Umbilical cord (tissue), 2 donors: ENCODE data around the gene PFKFB3. TPM values are rescaled to one million over a fixed set of nuclear protein-coding genes. Genes with fewer than 3 reads are reported as not detected.
"Not testable (repeated sequence)": the region's sequence is repeated elsewhere in the genome, so short reads cannot be mapped to it uniquely, and the experiment has no call there.

ENCODE experiments used
- DNase-seq: peaks from one replicate; pipeline ENCODE4 v3.0.0-alpha.2; 2015; ENCODE audit warnings: low spot score
- total RNA-seq: library from RNA; depleted of rRNA; stranded (reverse); fragments of >200 nt; gene quantifications from one replicate; pipeline ENCODE4 v1.2.3, GENCODE V29; 2014; ENCODE audit warnings: low replicate concordance; ENCODE audit not compliant: insufficient read depth

The PFKFB3 gene
- total RNA-seq: 21.4 TPM

- DNase-seq: peak; percentile 95
Observed at GRCh38 chr10:6202684-6203330, at the start of gene PFKFB3. Gene PFKFB3, plus strand, starts transcription at chr10:6202932. Its CDS starts 329 bp downstream, at chr10:6203261.

- no peak for DNase-seq
Observed at GRCh38 chr10:6153845-6154244, 48.9 kb upstream of the PFKFB3 start.

DNA sequence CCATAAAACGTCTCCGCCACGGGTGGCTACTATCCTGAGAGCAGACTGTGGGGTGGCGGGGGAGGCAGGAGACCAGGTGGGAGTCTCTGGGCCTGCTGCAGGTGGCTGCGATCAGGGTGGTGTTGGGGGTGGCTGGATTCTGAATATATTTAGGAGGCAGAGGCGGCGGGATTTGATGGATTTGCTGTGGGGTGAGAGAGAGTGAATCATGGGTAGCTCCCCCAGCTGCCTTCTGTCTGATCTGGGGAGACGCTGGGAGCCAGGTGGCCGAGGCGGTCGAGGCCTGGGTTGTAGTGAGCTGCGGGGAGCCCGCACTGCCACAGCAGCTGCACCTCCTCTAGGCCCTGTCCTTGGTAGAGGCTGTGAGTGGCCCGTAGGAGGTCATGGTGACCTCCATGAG lies 48.2 kb upstream of the PFKFB3 start:
- DNase-seq: no peak

- DNase-seq: no peak
Observed at GRCh38 chr10:6158276-6158675, 44.5 kb upstream of the PFKFB3 start.

DNA sequence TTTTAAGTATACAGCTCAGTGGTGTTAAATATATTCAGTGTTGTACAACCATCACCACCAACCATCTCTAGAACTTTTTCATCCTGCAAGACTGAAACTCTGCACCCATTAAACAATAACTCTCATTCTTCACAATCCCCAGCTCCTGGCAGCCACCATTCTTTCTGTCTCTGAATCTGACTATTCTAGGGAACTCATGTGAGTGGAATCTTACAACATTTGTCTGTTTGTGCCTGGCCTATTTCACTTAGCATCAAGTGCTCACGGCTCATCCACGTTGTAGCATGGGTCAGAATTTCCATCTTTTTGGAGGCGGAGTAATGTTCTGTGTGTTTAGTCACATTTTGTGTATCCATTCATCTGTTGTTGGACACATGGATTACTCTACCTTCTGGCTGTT lies 40.8 kb upstream of the PFKFB3 start:
- peak; percentile 25 for DNase-seq

DNA sequence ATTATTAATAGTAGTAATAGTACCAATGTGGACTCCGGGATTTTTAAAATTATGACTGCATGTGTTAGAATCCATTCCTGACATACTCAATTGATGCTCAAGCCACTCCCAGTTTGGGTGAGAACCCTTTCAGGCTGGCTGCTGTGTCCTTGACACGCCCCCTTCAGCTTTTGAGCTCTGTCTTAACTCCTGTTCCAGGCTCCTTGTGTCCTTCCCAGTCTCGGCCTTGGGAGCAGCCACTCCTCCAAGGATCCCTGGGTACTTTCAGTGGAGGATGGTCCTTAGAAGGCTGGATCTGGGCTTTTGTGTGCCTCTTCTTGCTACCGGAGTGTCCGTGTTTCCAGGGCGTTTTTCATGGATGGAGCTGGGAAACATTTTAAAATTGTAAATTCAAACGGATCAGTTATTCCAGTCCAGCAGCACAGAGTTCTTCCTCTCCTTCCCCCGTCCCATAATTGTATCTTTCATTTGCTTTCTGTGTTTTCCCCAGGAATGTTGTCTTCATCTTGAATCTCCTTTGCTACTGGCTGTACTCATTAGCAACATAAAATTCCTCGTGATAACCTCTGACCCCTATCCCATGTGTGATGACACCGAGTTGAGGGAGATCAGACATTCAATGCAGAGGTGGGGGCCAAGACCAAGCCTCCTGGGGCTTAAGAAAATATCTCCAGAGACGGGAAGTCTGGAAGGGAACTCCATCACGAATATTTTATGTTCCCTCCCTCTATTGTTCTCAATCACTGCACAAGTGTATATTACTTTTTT lies 40.0 kb upstream of the PFKFB3 start:
- peak; percentile 70 for DNase-seq

GRCh38 chr10:6163364-6164270 lies 39.1 kb upstream of the PFKFB3 start:
- peak; percentile 91 for DNase-seq

DNA sequence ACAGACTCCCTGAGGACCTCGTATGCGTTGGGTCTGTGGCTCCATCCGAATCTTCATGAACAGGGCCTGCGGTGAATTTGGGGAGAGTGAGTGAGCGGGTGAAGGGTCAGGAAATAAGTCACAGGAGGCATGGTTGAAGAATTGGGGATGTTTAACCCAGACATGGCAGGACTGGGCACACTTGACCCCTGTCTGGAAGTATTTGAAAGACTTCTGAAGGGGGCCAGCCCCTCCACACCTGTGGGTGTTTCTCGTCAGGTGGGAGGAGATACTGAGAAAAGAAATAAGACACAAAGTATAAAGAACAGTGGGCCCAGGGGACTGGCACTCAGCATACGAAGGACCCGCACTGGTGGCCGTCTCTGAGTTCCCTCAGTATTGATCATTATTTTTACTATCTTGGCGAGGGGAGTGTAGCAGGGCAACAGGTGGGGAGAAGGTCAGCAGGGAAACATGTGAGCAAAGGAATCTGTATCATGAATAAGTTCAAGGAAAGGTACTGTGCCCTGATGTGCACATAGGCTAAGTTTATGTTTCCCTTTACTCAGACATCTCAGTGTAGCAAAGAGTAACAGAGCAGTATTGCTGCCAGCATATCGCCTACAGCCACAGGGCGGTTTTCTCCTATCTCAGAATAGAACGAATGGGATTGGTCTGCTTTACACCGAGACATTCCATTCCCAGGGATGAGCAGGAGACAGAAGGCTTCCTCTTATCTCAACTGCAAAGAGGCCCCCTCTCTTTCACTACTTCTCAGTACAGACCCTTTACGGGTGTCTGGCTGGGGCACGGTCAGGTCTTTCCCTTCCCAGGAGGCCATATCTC lies 38.2 kb upstream of the PFKFB3 start:
- DNase-seq: peak; percentile 82

- DNase-seq: no peak
Observed at GRCh38 chr10:6165221-6165725, 37.5 kb upstream of the PFKFB3 start.

DNA sequence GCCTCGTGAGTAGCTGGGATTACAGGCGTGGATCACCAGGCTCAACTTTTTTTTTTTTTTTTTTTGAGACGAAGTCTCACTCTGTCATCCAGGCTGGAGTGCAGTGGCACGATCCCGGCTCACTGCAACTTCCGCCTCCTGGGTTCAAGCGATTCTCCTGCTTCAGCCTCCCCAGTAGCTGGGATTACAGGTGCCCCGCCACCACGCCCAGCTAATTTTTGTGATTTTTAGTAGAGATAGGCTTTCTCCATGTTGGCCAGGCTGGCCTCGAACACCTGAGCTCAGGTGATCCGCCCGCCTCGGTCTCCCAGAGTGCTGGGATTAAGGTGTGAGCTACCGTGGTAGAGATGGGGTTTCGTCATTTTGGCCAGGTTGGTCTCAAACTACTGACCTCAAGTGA lies 36.8 kb upstream of the PFKFB3 start:
- not testable (repeated sequence) for DNase-seq

- peak; percentile 37 for DNase-seq
Observed at GRCh38 chr10:6167456-6167855, 35.3 kb upstream of the PFKFB3 start.

GRCh38 chr10:6168084-6168483 lies 34.6 kb upstream of the PFKFB3 start:
- DNase-seq: no peak

- peak; percentile 36 for DNase-seq
Observed at GRCh38 chr10:6170638-6171037, 32.1 kb upstream of the PFKFB3 start.

GRCh38 chr10:6171881-6172695 lies 30.6 kb upstream of the PFKFB3 start:
- DNase-seq: peak; percentile 35

GRCh38 chr10:6173203-6173602 lies 29.5 kb upstream of the PFKFB3 start:
- DNase-seq: no peak

- DNase-seq: no peak
Observed at GRCh38 chr10:6174201-6174874, 28.4 kb upstream of the PFKFB3 start.

DNA sequence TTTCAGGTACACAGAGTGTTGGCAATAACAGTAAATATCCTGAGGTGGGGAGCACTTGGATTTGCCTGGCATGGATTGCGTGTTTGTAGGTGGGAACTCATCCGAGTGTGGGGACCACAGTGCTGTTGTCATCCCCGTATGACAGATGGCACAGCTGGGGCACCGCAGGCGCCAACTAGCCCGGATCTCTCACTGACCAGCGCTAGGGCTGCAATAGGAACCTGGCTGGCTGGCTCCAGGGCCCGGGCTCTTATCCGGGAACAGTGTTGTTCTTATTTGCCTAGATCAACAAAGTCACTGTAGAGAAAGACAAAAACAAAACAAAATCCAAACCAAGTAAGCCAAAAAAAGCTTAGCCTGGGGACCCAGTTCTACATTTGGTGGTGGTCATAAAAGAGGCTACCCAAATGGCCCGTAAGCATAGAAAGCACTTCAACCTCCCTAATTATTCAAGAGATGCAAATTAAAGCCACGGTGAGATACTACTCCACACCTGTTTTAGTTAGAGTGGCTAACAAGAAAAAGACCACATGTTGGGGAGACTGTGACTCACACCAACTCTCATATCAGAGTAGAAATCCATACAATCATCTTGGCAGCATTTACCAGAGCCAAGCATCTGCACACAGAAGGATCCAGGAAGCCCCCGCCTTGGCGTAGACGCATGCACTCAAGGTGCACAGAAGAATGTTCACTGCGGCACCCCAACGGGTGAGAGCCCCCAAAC lies 27.2 kb upstream of the PFKFB3 start:
- DNase-seq: no peak

- no peak for DNase-seq
Observed at GRCh38 chr10:6176691-6177231, 26.0 kb upstream of the PFKFB3 start.

DNA sequence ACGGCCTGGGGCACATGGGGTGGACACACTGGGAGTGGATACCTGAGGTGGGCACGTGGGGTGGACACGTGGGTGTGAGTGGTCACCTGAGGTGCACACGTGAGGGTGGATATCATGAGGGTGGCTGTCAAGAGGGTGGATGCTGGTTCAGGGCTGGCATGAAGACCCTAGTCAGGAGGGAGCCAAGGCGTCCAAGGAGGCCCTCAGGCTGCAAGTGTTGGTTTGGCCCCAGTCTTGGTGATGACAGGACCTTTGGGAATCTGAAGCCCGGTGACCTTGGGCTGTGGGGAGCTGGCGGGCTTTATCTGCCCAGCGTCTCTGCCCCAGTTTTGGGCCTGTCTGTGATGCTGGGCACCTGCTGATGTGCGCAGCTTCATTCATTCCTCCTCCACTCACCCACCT lies 24.9 kb upstream of the PFKFB3 start:
- DNase-seq: no peak
